ENCODE data around the gene BSDC1. TPM values are rescaled to one million over a fixed set of nuclear protein-coding genes. Genes with fewer than 3 reads are reported as not detected.

Gene BSDC1
- polyA plus RNA-seq, 3 donors, result 57.6 to 65.3 (median 59.4) TPM

DNA sequence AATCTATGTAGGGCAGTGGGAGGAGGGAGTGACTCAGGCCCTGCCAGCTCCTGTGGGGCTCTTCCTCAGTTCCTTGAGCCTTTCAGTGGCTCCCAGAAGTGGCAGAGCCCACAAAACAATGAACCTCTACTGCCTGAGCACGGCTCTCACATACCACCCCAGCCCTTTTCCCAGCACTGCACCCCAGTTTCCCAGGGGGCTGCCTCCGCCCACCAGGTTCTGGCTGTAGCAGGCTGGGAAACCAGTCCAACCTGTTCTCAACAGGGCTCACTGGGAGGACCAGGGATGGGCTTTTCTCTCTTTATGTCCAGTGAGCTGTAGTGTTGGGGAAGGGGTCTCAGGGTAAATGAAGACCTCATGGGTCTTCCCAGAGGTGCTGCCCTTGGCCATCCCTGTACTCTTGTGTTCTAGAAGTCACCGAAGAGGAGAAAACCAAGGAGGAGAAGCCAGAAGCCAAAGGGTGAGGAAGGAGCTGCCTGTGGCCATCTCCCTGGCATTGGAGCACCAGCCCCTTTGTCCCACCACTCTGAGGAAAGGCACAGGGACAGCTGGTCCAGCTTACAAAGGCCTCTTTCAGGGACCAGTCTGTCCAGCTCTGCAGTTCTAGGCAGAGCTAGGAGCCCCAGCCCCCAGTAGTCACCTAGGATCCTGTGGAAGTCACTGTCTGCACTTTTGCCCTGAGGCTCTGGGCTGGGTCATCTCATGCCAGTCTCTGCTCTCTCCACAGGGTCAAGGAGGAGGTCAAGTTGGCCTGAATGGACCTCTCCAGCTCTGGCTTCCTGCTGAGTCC lies 61.8 kb downstream of the BSDC1 start:
- DNase-seq (ENCODE audit: extremely low read depth in 1 of 11, low read depth in 9 of 11, low spot score in 4 of 11), result no peak

DNA sequence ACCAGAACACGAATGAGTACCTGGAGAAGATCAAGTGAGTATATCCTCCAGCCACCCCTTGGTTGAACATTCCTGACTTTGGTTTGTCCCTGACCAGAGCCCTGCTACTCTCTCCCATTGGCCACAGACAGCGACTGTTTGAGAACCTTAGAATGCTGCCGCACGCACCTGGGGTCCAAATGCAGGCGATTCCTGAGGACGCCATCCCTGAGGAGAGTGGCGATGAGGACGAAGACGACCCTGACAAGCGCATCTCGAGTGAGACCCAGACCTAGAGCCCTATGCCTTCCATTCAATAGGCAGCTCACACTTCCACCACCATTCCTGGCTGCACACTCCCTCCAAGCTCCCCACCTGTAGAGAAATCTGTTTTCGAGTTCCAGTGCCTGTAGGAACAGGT lies 62.7 kb downstream of the BSDC1 start:
- DNase-seq (ENCODE audit: extremely low read depth in 1 of 11, low read depth in 9 of 11, low spot score in 4 of 11), result no peak

DNA sequence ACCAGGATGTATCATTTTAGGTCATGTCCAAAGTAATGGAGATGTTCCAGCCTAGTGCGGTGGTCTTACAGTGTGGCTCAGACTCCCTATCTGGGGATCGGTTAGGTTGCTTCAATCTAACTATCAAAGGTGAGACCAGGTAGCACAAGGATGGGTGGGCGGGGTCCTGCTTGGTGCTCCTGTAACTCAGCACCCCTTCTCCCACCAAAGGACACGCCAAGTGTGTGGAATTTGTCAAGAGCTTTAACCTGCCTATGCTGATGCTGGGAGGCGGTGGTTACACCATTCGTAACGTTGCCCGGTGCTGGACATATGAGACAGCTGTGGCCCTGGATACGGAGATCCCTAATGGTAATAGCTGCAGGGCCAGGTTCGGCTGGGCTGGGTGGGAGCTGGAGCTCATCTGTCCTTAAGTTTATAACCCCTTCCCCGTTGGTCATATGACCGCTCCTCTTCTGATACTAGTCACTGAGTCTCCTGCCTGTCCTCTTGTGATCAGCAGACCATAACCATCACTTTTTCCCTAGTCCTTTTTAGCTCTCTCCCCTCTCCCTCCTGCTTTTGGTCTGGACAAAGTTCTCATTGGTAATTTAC lies 63.6 kb downstream of the BSDC1 start:
- DNase-seq (ENCODE audit: extremely low read depth in 1 of 11, low read depth in 9 of 11, low spot score in 4 of 11), result peak in 2 of 11 donors; percentile 28 to 33

DNA sequence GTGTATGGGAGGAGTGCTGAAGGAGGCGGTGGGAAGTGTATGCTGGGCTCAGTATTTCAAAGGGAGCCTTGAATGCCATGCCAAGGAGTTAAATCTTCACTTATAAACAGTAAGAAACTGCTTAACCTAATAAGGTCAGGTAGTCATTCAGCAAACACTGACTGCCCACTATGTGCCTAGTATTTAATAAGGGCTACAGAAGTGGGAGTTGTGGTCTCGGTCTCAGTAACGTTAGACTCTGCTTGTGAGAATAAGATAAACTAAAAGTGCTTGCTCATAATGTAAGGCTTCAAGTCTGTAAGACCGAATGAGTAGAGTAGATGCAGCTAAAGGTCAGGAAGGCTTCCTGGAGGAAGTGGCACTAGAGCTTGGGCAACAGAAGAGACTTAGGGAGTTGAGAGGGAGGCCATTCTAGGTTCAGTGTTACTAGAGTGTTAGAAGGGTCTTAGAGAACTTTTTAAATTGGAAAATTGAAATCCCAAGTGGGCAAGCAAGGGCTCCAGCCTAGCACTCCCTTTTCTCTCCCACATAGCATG lies 64.2 kb downstream of the BSDC1 start:
- DNase-seq (ENCODE audit: extremely low read depth in 1 of 11, low read depth in 9 of 11, low spot score in 4 of 11), result no peak

DNA sequence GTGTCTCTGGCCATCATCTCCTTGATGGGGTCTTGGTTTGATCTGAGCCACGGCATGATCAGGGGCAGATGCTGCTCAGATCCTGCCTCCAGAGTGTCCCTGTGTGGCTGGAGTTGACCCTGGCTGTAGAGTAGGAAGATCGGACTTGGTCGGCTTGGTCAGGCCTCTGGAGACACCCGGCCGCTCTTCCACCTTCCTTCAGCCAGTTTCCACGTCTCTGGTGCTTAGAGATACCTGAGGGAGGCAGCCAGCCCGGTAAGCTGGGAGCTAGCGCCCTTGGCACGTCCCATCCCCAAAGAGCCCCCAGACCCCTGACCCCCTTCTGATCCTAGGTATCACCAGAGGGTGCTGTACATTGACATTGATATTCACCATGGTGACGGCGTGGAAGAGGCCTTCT lies 67.0 kb downstream of the BSDC1 start:
- DNase-seq (ENCODE audit: extremely low read depth in 1 of 11, low read depth in 9 of 11, low spot score in 4 of 11), result no peak

DNA sequence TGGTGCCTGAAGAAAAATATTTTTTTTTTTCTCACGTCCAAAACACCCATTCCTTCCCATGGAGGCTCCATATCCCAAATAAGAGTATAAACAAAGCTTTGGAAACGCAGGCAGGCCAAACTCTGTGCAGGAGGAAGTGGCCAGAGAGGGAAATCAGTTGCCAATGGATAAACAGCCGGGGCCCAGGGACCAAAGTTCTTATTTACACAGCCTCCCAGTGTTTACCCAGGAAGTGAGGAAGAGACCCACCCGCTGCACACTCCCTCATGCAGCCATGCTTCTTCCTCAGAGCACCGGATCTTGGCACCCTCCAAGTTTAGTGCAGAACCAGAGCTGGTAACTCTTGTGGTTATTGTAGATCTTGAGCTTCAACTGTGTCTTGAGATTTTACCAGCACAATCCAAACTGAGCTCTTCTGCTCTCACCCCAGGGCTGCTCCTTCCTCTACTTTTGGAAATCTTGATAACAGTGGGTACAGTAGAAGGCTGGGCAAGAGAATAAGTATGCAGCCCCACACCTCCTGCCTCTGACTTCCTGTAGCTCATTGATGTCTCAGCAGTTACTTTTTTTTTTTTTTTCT lies 72.4 kb downstream of the BSDC1 start:
- no peak for DNase-seq (ENCODE audit: extremely low read depth in 1 of 11, low read depth in 9 of 11, low spot score in 4 of 11)

DNA sequence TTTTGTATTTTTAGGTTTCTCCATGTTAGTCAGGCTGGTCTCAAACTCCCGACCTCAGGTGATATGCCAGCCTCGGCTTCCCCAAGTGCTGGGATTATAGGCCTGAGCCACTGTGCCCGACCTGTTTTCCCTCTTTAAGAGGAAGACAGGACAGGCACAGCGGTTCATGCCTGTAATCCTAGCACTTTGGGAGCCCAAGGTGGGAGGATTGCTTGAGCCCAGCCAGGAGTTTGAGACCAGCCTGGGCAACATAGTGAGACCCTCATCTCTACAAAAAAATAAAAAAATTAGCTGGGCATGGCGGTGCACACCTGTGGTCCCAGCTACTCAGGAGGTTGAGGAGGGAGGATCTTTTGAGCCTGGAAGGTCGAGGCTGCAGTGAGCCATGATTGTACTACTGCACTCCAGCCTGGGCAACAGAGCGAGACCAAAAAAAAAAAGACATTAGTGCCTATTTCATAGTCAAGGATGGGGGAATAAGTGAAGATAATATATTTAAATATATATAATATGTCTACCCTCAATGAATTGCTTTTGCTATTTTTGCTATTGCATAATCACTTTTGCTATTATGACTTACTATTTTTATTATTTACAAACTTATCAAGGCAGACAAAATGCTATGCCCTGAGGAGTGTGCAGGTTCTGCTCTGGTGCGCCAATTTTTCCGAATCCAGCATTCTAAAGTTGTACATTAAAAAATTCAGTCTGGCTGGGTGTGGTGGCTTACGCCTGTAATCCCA lies 75.9 kb downstream of the BSDC1 start:
- DNase-seq (ENCODE audit: extremely low read depth in 1 of 11, low read depth in 9 of 11, low spot score in 4 of 11), result no peak

DNA sequence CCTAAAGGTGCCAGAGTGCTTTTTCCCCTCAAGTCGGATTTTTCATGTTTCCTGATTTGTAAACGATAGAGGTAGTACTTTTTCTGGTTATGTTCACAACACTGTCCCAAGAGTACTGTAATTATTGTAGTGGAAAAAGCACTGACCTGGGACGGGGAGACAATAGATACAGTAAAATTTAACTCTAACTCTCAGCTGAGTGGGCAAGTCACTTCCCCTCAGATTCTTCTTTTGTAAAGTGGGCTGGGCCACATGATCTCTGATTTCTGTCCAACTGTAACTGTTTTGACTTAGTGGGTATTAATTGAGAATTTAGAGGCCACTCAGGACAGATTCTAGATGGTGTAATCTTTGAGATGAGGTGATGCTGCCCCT lies 77.4 kb downstream of the BSDC1 start:
- no peak for DNase-seq (ENCODE audit: extremely low read depth in 1 of 11, low read depth in 9 of 11, low spot score in 4 of 11)

Other genes starting within 250 kb of the BSDC1 start
- 10 to 100 TPM; 44.4 to 50.6 (median 45.5) TPM for gene TXLNA, start 214.8 kb downstream of the BSDC1 start, polyA plus RNA-seq (ENCODE audit: insufficient read length in 3 of 3)
- gene CCDC28B, start 193.8 kb downstream of the BSDC1 start, polyA plus RNA-seq (ENCODE audit: insufficient read length in 3 of 3), result 10 to 100 TPM; 17.8 to 30.2 (median 27.4) TPM
- 10 to 100 TPM in 1 of 3 donors, 1 to 10 TPM in 2; 7.7 to 11.0 (median 8.1) TPM for gene IQCC, start 188.8 kb downstream of the BSDC1 start, polyA plus RNA-seq (ENCODE audit: insufficient read length in 3 of 3)
- 1 to 10 TPM in 1 of 3 donors, under 1 TPM in 2; 0.75 to 2.6 (median 0.98) TPM for gene DCDC2B, start 185.4 kb downstream of the BSDC1 start, polyA plus RNA-seq (ENCODE audit: insufficient read length in 3 of 3)
- gene TMEM234, start 172.1 kb downstream of the BSDC1 start, polyA plus RNA-seq (ENCODE audit: insufficient read length in 3 of 3), result 10 to 100 TPM; 23.0 to 33.6 (median 27.4) TPM
- 100 to 1,000 TPM; 168 to 187 (median 181) TPM for gene EIF3I, start 172.0 kb downstream of the BSDC1 start, polyA plus RNA-seq (ENCODE audit: insufficient read length in 3 of 3)
- gene FAM167B, start 147.2 kb downstream of the BSDC1 start, polyA plus RNA-seq (ENCODE audit: insufficient read length in 3 of 3), result 10 to 100 TPM in 2 of 3 donors, 1 to 10 TPM in 1; 6.5 to 13.3 (median 10.4) TPM
- gene LCK, start 143.2 kb downstream of the BSDC1 start, polyA plus RNA-seq (ENCODE audit: insufficient read length in 3 of 3), result 1 to 10 TPM; 3.4 to 4.8 (median 3.8) TPM
- 100 to 1,000 TPM; 174 to 189 (median 181) TPM for gene HDAC1, start 102.4 kb downstream of the BSDC1 start, polyA plus RNA-seq (ENCODE audit: insufficient read length in 3 of 3)
- gene MARCKSL1, start 58.2 kb downstream of the BSDC1 start, polyA plus RNA-seq (ENCODE audit: insufficient read length in 3 of 3), result 100 to 1,000 TPM; 402 to 500 (median 427) TPM
- 10 to 100 TPM in 1 of 3 donors, 1 to 10 TPM in 2; 5.5 to 12.7 (median 5.9) TPM for gene FAM229A, start 32.0 kb downstream of the BSDC1 start, polyA plus RNA-seq (ENCODE audit: insufficient read length in 3 of 3)
- 1 to 10 TPM; 3.6 to 8.8 (median 4.2) TPM for gene TSSK3, start 31.9 kb downstream of the BSDC1 start, polyA plus RNA-seq (ENCODE audit: insufficient read length in 3 of 3)
- gene ZBTB8B, start 70.6 kb upstream of the BSDC1 start, polyA plus RNA-seq (ENCODE audit: insufficient read length in 3 of 3), result 1 to 10 TPM; 1.2 to 1.5 (median 1.3) TPM
- gene ZBTB8A, start 145.0 kb upstream of the BSDC1 start, polyA plus RNA-seq (ENCODE audit: insufficient read length in 3 of 3), result 10 to 100 TPM; 16.5 to 17.1 (median 16.9) TPM

Data from renal cortex interstitium (tissue), 11 donors.